HEK293 (cell line): Measurements from ENCODE around the gene PTRHD1.

ENCODE experiments used
- ZNF549 ChIP-seq: fragments of 450-650 bp; IDR thresholded peaks from 2 replicates; pipeline ENCODE4 v1.5.1; 2018; ENCODE audit warnings: missing biosample characterization, missing genetic modification characterization, mild to moderate bottlenecking, inconsistent platforms, moderate library complexity
- ZNF626 ChIP-seq: fragments of 450-650 bp; sonication (Bioruptor Pico); formaldehyde crosslinking; IDR thresholded peaks from 2 replicates; pipeline ENCODE4 v1.5.1; 2018; ENCODE audit warnings: missing biosample characterization, missing genetic modification characterization, inconsistent platforms
- ZNF629 ChIP-seq: fragments of 450-650 bp; formaldehyde crosslinking; IDR thresholded peaks from 2 replicates; pipeline ENCODE4 v1.5.1; 2017; ENCODE audit warnings: missing biosample characterization, missing genetic modification characterization
- TF ChIP-seq, protein P1 (sequence below): fragments of 450-650 bp; formaldehyde crosslinking; IDR thresholded peaks from 2 replicates; pipeline ENCODE4 v1.5.1; 2016; ENCODE audit warnings: missing biosample characterization, missing genetic modification characterization
- TF ChIP-seq, protein P2 (sequence below): fragments of 450-650 bp; formaldehyde crosslinking; IDR thresholded peaks from 2 replicates; pipeline ENCODE4 v1.5.1; 2016; ENCODE audit warnings: missing biosample characterization, missing genetic modification characterization
- TF ChIP-seq, protein P3 (sequence below): fragments of 450-650 bp; formaldehyde crosslinking; IDR thresholded peaks from 2 replicates; pipeline ENCODE4 v1.5.1; 2016; ENCODE audit warnings: missing biosample characterization, missing genetic modification characterization

DNA sequence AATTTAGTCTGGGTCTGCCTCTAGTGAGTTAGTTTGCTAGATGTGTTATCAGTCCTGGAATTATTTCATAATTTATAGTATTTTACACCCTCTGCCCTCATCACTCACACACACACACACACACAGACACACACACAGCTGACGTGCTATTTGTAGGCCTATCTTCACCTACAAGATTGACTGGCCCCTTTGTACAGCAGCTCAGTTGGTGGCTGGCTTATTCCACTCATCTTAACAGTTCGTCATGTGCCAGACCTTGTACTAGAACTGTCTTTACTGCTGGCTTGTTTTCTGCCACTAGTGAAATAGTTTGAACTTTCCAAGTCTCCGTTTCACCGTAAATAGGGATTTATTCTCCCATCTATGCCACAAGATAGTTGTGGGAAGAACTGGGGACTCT, 21.3 kb upstream of the PTRHD1 start:
- TF ChIP-seq ZNF626 (tag by site-specific recombination) (no peak), ZNF549 (tag by site-specific recombination) (no peak), ZNF629 (tag by site-specific recombination) (no peak)
- TF ChIP-seq, protein P1, sequence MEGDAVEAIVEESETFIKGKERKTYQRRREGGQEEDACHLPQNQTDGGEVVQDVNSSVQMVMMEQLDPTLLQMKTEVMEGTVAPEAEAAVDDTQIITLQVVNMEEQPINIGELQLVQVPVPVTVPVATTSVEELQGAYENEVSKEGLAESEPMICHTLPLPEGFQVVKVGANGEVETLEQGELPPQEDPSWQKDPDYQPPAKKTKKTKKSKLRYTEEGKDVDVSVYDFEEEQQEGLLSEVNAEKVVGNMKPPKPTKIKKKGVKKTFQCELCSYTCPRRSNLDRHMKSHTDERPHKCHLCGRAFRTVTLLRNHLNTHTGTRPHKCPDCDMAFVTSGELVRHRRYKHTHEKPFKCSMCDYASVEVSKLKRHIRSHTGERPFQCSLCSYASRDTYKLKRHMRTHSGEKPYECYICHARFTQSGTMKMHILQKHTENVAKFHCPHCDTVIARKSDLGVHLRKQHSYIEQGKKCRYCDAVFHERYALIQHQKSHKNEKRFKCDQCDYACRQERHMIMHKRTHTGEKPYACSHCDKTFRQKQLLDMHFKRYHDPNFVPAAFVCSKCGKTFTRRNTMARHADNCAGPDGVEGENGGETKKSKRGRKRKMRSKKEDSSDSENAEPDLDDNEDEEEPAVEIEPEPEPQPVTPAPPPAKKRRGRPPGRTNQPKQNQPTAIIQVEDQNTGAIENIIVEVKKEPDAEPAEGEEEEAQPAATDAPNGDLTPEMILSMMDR, result no peak
- TF ChIP-seq, protein P2, sequence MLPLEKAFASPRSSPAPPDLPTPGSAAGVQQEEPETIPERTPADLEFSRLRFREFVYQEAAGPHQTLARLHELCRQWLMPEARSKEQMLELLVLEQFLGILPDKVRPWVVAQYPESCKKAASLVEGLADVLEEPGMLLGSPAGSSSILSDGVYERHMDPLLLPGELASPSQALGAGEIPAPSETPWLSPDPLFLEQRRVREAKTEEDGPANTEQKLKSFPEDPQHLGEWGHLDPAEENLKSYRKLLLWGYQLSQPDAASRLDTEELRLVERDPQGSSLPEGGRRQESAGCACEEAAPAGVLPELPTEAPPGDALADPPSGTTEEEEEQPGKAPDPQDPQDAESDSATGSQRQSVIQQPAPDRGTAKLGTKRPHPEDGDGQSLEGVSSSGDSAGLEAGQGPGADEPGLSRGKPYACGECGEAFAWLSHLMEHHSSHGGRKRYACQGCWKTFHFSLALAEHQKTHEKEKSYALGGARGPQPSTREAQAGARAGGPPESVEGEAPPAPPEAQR, result no peak
- TF ChIP-seq, protein P3, sequence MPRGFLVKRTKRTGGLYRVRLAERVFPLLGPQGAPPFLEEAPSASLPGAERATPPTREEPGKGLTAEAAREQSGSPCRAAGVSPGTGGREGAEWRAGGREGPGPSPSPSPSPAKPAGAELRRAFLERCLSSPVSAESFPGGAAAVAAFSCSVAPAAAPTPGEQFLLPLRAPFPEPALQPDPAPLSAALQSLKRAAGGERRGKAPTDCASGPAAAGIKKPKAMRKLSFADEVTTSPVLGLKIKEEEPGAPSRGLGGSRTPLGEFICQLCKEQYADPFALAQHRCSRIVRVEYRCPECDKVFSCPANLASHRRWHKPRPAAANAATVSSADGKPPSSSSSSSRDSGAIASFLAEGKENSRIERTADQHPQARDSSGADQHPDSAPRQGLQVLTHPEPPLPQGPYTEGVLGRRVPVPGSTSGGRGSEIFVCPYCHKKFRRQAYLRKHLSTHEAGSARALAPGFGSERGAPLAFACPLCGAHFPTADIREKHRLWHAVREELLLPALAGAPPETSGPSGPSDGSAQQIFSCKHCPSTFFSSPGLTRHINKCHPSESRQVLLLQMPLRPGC (tag by site-specific recombination), result no peak
